HEK293T (cell line): ENCODE results near the gene ERC2.

Source experiments
- CTCF ChIA-PET: fragments of 350-600 bp; formaldehyde crosslinking; extraction: SDS; loops from one replicate; lab custom pipeline; 2021; ENCODE audit warnings: antibody characterized with exemption, inconsistent platforms; lab: Yijun Ruan, JAX
- POLR2A ChIA-PET: fragments of 350-600 bp; formaldehyde crosslinking; extraction: SDS; loops from one replicate; lab custom pipeline; 2020; ENCODE audit warnings: antibody characterized with exemption, inconsistent platforms; lab: Yijun Ruan, JAX
- DNase-seq: peaks from one replicate; pipeline ENCODE4 v3.0.0; 2012; ENCODE audit warnings: mixed read lengths; ENCODE audit errors: extremely low spot score
- ARNT ChIP-seq: fragments of 450-650 bp; IDR thresholded peaks from 2 replicates; pipeline ENCODE4 v1.6.1; 2017; ENCODE audit warnings: mild to moderate bottlenecking
- BHLHE40 ChIP-seq: fragments of 450-650 bp; IDR thresholded peaks from 2 replicates; pipeline ENCODE4 v1.6.1; 2016; ENCODE audit warnings: mild to moderate bottlenecking, moderate library complexity, borderline replicate concordance
- CTBP1 ChIP-seq: fragments of 450-650 bp; IDR thresholded peaks from 2 replicates; pipeline ENCODE4 v1.6.1; 2016; ENCODE audit warnings: borderline replicate concordance
- ELF4 ChIP-seq: fragments of 450-650 bp; IDR thresholded peaks from 2 replicates; pipeline ENCODE4 v1.6.1; 2017; ENCODE audit warnings: antibody characterized with exemption
- FOXA1 ChIP-seq: fragments of 450-650 bp; IDR thresholded peaks from 2 replicates; pipeline ENCODE4 v1.6.1; 2016; ENCODE audit warnings: mild to moderate bottlenecking
- FOXK2 ChIP-seq: fragments of 450-650 bp; IDR thresholded peaks from 2 replicates; pipeline ENCODE4 v1.6.1; 2016; ENCODE audit warnings: mild to moderate bottlenecking
- FOXM1 ChIP-seq: fragments of 450-650 bp; IDR thresholded peaks from 2 replicates; pipeline ENCODE4 v1.6.1; 2017; ENCODE audit warnings: mild to moderate bottlenecking, borderline replicate concordance
- HDGF ChIP-seq: fragments of 450-650 bp; IDR thresholded peaks from 2 replicates; pipeline ENCODE4 v1.6.1; 2017; ENCODE audit warnings: antibody characterized with exemption, borderline replicate concordance
- L3MBTL2 ChIP-seq: fragments of 450-650 bp; conservative IDR thresholded peaks from 2 replicates; pipeline ENCODE4 v1.6.1; 2016; ENCODE audit warnings: mild to moderate bottlenecking
- LEF1 ChIP-seq: fragments of 450-650 bp; IDR thresholded peaks from 2 replicates; pipeline ENCODE4 v1.6.1; 2017; ENCODE audit warnings: mild to moderate bottlenecking, borderline replicate concordance
- NFRKB ChIP-seq: fragments of 450-650 bp; IDR thresholded peaks from 2 replicates; pipeline ENCODE4 v1.6.1; 2016; ENCODE audit warnings: mild to moderate bottlenecking, moderate library complexity
- SP1 ChIP-seq: fragments of 450-650 bp; IDR thresholded peaks from 2 replicates; pipeline ENCODE4 v1.6.1; 2017
- SUZ12 ChIP-seq: fragments of 450-650 bp; IDR thresholded peaks from 2 replicates; pipeline ENCODE4 v1.6.1; 2016; ENCODE audit warnings: mild to moderate bottlenecking
- TARDBP ChIP-seq: fragments of 450-650 bp; IDR thresholded peaks from 2 replicates; pipeline ENCODE4 v1.6.1; 2016
- ZNF384 ChIP-seq: fragments of 450-650 bp; IDR thresholded peaks from 2 replicates; pipeline ENCODE4 v1.6.1; 2016
- TF ChIP-seq, protein P1 (sequence below): fragments of 450-650 bp; IDR thresholded peaks from 2 replicates; pipeline ENCODE4 v1.6.1; 2016

The ERC2 gene

DNA sequence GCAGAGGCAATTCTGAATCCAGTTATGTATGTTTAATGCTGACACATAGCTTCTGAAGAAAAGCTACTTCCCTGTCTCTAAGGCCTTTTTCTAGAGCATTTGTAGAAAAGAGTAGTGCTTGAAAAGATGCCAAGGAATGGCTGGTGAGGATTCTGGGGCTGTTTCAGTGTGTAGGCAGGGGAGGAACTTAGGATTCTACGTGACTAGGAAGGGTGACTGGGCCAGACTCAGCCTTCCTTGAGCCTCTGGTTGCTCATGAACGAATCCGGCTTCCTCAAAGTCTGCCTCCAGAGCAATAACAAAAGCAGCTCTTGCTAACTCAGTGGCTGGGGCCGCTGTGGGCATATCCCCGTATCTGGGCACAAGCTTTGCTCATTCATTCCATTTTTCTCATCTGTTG, 876.4 kb downstream of the ERC2 start:
- TF ChIP-seq NFRKB = no peak
- TF ChIP-seq CTBP1 = no peak
- CTCF ChIA-PET = interaction anchor here (0.6 to 1.1 kb wide), 2 partner anchors 11 to 50 kb away, joined by 3 to 4 read pairs; no protein-coding TSS in a partner anchor
- POLR2A ChIA-PET = no interaction called here
- DNase-seq = no peak

- no peak for TF ChIP-seq SP1
- no peak for TF ChIP-seq FOXK2
- TF ChIP-seq, protein P1, sequence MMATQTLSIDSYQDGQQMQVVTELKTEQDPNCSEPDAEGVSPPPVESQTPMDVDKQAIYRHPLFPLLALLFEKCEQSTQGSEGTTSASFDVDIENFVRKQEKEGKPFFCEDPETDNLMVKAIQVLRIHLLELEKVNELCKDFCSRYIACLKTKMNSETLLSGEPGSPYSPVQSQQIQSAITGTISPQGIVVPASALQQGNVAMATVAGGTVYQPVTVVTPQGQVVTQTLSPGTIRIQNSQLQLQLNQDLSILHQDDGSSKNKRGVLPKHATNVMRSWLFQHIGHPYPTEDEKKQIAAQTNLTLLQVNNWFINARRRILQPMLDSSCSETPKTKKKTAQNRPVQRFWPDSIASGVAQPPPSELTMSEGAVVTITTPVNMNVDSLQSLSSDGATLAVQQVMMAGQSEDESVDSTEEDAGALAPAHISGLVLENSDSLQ = peak; percentile 53
- no peak for TF ChIP-seq NFRKB
Measured at GRCh38 chr3:55588146-55588765, 880.0 kb downstream of the ERC2 start.

GRCh38 chr3:55585856-55586255, 882.4 kb downstream of the ERC2 start:
- CTCF ChIA-PET = no interaction called here
- TF ChIP-seq BHLHE40 (no peak), TARDBP (no peak), HDGF (no peak), ELF4 (no peak)
- TF ChIP-seq, protein P1 = no peak
- DNase-seq = no peak
- POLR2A ChIA-PET = no interaction called here

More at GRCh38 chr3:55588146-55588765, 880.0 kb downstream of the ERC2 start:
- DNase-seq = no peak
- ChIA-PET CTCF (no interaction called here), POLR2A (no interaction called here)

DNA sequence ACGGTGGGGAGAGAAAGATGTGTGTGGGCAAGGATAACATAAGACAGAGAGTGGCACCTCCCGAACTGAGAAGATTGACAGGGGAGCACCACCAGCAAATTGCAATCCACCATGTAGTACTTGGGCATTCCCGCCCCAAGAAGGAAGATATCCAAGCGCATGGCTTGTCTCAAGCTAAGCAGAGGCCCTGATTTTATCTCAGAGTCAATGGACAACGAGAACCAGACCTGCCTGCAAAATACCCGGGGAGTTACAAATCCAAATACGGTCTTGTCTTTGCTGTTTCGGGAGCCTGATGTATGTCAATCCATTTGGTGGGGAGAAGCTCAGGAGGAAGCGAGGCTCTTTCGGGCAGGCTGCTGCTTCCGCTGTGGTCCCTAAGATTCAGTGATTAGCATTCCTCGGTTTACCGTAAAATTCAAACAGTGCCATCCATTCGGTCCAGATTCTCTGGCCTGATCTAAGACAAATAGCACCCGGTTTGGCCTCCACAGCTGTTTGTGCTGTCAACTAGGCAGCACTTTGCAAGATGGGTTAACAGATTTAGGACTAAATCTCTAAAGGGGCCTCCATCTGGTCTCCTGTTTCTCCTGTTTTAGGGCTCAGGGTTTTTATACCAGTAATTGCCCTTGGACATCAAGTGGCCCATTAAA, 883.4 kb downstream of the ERC2 start:
- DNase-seq = no peak
- ChIA-PET CTCF (interaction anchor here (0.7 kb wide), 1 partner anchor 1238 kb away, joined by 3 read pairs; no protein-coding TSS in a partner anchor), POLR2A (no interaction called here)
- TF ChIP-seq HDGF (no peak), L3MBTL2 (no peak), FOXA1 (no peak), BHLHE40 (no peak), ARNT (no peak), FOXK2 (no peak), ELF4 (no peak), LEF1 (no peak)
- TF ChIP-seq, protein P1 = no peak

DNA sequence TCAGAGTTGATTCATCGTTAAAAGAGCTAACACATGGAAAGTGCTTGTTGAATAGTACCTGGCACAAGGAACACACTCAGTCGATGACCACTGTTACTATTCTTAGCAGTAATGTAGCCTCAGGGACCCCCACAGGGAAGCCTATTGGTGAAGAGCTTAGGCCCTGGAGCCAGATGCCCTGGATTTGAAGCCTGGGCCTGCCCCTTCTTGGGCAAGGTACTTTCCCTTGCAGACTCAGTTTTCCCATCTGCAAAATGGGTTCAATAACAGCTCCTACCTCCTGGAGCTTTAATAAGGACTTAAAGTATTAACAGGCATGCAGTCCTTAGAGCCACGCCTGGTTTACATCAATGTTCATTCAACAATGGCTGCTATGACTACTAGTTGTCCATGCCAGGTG, 884.2 kb downstream of the ERC2 start:
- POLR2A ChIA-PET = no interaction called here
- CTCF ChIA-PET = interaction anchor here (1.1 kb wide), 1 partner anchor 26 kb away, joined by 3 read pairs; no protein-coding TSS in a partner anchor
- no peak for TF ChIP-seq HDGF
- TF ChIP-seq, protein P1 = no peak
- no peak for TF ChIP-seq ZNF384
- no peak for TF ChIP-seq ARNT
- no peak for TF ChIP-seq NFRKB
- no peak for TF ChIP-seq FOXA1
- no peak for TF ChIP-seq TARDBP
- no peak for DNase-seq

DNA sequence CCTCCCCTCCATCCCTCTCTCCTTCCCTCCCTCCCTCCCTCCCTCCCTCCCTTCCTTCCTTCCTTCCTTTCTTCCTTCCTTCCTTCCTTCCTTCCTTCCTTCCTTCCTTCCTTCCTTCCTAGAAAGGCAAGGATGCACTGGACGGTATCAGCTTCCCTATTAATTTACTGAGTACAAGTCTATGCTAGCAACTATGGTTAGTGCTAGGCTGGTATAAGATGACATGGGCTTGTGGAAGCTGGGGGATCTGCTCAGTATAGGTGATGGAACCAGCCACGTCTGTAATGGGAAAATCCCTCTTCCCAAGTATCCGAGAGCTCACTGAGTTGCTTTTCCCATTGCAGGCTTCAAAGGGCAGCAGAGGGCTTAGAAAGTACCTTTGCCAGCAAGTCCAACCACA, 884.8 kb downstream of the ERC2 start:
- ChIA-PET POLR2A (no interaction called here), CTCF (interaction anchor here (1.1 kb wide), 1 partner anchor 26 kb away, joined by 3 read pairs; no protein-coding TSS in a partner anchor)
- no peak for DNase-seq
- TF ChIP-seq FOXA1 = no peak
- TF ChIP-seq L3MBTL2 = no peak
- TF ChIP-seq, protein P1 = no peak
- TF ChIP-seq HDGF = no peak
- TF ChIP-seq FOXK2 = no peak
- no peak for TF ChIP-seq SUZ12
- no peak for TF ChIP-seq LEF1
- TF ChIP-seq NFRKB = no peak
- no peak for TF ChIP-seq TARDBP
- TF ChIP-seq CTBP1 = no peak
- no peak for TF ChIP-seq ARNT
- no peak for TF ChIP-seq SP1
- no peak for TF ChIP-seq ELF4
- no peak for TF ChIP-seq ZNF384
- TF ChIP-seq FOXM1 = no peak
